HG03439 (cell line): ENCODE data around the gene CCNJ.
A peak's percentile ranks its signal among the peaks of the same experiment; 100 is the strongest.
"Not testable (repeated sequence)": the region's sequence is repeated elsewhere in the genome, so short reads cannot be mapped to it uniquely, and the experiment has no call there.

Experiments used
- ATAC-seq: cut with Tn5 transposase; IDR thresholded peaks from one replicate; pipeline ENCODE4 v1.9.1; 2021; ENCODE audit warnings: mild to moderate bottlenecking, moderate library complexity; ENCODE audit not compliant: unreplicated experiment

CCNJ gene, protein sequence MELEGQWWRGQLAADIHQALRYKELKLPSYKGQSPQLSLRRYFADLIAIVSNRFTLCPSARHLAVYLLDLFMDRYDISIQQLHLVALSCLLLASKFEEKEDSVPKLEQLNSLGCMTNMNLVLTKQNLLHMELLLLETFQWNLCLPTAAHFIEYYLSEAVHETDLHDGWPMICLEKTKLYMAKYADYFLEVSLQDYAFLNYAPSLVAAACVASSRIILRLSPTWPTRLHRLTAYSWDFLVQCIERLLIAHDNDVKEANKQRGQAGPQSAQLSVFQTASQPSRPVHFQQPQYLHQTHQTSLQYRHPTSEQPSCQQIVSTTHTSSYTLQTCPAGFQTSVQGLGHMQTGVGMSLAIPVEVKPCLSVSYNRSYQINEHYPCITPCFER

DNA sequence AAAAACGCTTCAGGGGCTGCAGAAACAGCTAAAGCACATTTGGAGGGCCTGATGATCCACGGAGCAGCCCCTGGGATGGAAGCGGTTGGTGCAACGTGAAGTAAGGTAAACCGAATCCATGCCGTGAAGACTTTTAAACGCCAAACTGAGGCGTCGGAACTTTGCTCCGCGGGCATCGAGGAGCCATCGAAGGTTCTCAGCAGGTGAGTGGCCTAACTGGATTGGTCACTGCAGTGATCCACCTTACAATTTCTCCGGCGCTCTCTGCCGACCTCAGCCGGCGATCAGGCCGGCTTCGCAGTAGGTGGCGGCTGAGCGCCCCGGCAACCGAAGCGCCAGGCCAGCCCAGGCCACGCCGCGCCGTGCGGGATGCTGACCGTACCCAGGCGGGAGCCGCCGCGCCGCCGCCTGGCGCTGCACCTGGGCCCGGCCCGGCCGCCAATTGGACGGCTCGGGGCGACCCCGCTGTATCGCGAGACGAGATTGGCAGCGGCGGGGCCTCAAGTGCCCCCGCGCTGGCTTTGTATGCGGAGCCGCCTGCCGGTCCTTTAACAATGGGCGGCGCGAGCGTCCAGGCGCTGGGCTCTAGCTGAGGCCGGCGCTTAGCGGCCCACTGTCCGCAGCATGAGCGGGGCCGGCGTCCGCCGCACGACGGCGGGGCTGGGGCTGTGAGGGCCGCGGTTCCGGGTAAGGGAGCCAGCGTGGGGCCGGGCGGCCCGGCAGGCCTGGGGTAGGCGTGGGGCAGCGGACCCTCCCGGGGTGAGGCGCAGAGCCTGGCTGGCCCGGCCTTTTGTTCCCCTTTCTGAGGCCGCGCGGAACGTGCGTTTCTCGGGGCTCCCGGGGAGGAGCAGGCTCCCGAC lies at the start of gene CCNJ:
TSS of gene CCNJ (plus strand) at position 551 of the 860 bp plus-strand sequence. CDS start 811 bp downstream, outside the sequence.
- peak; percentile 86 for ATAC-seq

DNA sequence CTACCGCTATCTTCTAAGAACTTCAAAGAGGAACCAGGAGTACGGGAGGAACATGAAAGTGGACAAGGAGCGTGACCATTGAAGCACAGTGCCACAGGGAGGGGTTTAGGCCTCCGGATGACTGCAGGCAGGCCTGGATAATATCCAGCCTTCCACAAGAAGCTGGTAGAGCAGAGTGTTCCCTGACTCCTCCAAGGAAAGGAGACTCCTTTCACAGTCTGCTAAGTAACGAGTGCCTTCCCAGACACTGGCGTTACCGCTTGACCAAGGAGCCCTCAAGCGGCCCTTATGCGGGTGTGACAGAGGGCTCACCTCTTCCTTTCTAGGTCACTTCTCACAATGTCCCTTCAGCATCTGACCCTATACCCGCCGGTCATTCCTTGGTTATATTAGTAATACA lies 49.0 kb upstream of the CCNJ start:
- not testable (repeated sequence) for ATAC-seq

- ATAC-seq, result no peak
Measured at GRCh38 chr10:95998255-95998784, 45.1 kb upstream of the CCNJ start.

DNA sequence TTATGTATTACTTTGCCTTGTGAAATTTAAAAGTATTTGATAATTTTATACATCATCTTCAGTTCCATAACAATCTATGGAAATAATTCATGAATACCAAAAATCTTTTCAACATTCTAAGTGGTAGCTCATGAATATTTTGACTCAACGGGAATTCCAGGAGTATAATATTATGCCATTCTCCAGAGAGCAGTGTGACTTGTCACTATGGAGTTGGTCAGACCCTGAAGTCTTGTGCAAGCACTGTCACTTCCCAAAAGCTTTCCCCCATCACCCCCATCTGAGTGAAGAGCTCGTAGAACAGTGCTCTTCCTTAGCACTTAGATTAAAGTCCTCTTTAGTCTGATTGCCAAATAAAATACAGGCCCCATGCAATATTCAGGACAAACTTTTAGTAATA lies 29.4 kb upstream of the CCNJ start:
- no peak for ATAC-seq

DNA sequence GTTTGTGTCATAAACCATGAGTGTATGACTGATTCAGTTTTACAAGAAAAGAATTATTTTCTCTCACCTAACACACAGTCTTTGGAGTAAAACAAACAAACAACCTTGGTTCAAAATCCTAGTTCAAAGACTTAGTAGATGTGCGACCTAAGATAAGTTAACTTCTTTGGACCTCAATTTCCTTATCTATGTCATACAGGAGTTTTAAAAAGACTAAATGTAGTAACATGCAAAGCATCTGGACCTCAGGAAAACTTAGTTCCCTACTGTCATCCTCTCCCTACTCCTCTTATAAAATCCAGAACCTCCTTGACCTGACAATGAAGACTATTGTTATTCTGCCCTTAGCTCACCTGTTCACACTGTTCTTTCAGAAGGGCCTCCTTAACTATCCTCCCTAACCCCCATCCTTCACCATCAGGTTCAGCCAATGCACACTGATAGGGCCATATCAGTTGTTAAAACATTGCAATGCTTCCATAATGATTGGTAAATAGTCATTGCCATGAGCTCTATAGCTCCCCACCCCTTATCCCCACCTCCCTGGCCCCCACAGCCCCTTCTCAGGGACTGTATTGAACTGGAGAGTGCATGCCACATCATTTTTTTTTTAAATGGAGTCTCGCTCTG lies 28.8 kb upstream of the CCNJ start:
- no peak for ATAC-seq

GRCh38 chr10:96017191-96017687 lies 26.1 kb upstream of the CCNJ start:
- ATAC-seq, result no peak

DNA sequence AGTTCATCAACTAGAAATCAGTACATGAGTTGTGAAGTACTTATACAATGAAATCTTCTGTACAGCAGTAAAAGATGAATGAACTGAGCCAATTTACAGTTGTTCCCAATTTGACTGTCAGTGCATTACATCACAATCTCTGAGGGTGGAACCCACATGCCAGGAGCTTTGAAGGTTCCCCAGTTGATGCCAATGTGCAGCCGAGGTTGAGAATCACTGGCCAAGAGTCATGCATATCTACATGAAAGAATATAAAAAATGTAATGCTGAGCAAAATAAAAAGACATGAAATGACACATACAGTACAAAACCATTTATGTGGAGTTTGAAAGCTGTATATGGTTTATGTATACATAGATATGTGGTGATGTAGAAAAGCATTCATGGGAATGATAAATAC lies 22.1 kb upstream of the CCNJ start:
- no peak for ATAC-seq

DNA sequence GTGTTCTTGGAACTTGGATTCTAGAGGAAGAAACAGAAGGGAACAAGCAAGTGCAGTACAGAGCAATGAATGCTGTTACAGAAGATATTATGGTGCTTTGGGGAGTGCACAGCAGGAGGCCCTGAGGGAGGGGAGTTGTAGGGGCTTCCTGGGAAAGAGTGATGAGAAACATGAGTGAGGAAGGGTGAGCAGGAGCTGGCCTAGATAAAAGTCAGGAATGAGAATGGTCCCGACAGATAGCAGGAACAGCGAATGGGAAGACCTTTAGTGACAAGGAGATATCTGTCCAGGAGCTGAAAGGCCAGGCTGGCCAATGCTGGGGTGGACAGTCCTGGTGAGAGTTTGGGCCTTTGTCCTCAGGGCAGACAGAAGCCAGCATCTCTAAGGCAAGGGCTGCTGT lies 20.6 kb upstream of the CCNJ start:
- no peak for ATAC-seq

GRCh38 chr10:96023168-96023567 lies 20.2 kb upstream of the CCNJ start:
- ATAC-seq, result no peak

DNA sequence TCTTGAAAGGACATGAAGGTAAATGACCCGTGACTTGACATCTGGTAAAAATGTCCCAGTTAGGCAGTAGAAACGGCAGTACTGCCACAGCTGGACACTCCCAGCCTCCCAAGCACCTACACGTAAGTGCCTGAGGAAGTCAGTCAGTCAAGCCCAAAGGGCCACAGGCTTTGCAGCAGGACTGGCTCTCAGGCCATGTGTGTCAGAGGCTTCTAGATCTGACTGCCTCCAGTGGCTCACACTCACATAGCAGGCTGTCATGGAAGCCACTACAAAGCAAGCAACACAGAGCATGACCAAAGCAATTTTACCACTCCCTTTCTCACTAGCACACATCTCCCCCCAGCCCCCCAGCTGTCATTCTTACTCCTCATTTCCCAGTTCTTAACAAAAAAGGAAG lies 17.8 kb upstream of the CCNJ start:
- no peak for ATAC-seq

DNA sequence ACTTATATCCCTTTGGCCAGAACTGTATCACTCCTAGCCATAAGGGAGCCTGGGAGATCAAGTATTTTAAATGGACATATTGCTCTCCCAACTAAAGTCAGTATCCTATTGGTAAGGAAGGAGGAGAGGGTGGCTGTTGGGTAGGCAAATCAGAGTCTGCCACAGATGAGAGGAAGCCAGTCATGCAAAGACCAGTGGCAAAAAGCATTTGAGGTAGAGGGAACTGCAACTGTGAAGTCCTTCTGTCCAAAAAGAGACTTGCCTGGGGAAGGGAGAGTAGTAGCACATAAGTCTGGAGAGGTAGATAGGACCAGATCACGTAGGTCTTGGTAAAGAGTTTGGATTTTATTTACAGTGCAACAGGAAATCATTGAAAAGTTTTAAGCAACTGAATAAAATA lies 8.8 kb upstream of the CCNJ start:
- ATAC-seq, result no peak

DNA sequence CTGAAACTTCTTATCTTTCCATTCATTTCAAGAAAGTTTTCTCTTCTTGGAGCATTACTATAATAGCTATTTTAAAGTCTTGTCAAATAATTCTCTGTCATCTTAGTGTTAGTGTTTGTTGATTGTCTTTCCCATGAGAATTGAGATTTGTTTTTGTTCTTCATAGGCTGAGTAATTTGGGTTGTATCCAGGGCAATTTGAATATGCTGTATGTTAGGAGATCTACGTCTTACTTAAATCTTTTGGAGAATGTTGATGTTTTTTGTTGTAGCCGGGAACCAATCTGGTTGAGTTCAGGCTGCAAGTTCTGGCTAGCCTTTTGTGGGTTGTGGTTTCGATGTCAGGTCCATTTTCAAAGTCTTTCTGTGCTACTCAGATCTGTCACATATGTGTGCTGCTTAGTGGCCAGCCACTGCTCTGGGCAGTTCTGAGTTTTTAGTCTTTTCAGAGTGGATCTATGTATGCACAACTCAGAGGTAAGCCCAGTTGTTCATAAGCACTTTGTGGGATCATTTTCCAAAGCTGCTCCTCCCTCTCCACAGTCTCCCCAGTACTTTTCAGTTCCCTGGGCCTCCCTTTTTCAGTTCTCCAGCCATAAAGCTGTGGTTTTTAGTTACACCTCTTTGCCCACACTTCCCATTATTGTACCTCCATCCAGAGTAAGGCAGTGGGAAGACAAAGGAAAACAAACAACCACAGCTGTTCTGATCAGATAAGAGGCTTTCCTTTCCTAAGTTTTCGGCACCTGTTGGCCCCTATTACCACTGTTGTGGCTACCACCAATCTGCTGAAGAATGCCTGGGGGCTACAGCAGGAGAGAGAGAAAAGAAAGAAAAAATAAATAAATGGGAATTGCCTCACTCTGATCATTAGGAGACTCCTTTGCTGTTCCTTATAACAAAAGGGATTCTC lies 4.7 kb upstream of the CCNJ start:
- no peak for ATAC-seq

- ATAC-seq, result no peak
Measured at GRCh38 chr10:96041146-96041545, 2.2 kb upstream of the CCNJ start.

DNA sequence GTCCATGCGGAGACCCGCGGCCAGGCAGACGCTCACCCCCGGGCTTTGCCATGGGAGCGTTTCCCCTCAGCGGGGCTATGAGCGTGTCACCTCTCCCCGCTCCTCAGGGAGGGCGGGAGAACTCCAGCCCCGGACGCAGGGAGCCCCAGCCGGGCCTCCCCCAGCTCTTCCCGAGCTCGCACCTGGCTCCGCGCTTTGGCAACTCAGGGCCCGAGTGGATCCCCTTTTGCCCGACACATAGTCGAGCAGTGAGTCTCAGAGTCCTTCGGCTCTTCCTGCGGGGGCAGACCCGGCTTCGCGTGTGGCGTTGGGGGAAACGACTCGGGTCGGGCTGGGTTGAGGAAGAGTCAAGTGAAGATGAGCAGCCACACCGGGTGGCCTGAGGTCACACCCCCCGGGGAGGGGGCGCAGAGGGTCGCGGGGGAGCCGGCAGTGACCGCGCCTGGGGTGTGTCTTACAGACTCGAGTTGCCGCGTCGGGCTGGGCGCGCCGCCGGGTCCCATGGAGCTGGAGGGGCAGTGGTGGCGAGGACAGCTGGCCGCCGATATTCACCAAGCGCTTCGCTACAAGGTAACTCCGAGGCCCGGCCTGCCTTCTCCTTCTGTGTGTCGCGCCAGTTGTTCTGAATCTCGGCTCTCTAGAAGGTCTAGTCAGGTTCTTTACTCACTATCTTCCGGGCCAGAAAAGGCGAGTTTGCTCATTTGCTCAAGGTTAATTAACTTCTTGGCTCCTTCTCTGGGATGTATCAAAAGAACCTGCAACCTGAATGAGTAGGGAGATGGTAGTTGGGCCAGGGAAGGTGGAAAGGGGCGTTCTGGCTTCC lies 721 bp downstream of the CCNJ start:
- ATAC-seq, result peak; percentile 41

- no peak for ATAC-seq
Measured at GRCh38 chr10:96044736-96045135, 1.4 kb downstream of the CCNJ start.

DNA sequence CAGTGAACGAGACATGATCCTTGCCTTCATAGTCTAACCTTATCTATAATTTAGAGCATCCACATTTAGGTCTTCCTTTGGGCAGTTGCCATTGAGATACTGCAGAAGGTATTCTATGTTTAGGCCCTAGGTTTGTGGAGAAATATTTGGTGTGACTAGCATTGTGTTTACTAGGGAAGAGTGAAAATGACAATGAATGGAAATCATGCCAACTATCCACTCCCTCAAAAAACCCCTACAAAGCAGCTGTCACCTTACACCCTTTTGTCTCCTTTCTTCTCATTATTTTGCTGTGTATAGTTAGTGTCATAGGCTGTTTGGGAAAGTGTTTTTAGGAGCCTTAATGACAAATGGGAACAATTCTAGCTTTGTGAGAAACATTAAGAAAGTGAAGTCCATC lies 3.2 kb downstream of the CCNJ start:
- no peak for ATAC-seq

DNA sequence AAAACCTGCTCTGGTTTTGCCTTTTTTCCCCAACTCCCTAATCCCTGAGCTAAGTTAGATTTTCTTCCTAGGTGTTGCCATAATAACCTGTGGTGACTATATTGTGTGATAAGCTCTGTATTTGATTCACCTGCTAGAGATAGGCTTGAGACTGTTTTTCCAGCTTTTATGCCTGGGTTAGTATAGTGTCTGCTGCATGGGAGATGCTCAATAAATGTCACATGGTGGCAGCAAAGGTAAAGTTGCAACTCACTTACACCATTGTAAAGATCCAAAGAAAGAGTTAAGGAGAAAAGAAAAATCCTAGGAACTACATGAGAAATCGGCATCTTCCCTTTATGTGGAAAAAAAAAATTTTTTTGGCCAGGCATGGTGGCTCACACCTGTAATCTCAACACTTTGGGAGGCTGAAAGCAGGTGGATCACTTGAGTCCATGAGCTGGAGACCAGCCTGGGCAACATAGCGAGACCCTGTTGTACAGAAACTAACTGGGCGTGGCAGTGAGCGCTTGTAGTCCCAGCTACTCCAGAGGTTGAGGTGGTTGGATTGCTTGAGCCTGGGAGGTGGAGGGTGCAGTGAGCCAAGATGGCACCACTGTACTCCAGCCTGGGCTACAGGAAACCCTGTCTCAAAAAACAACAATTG lies 3.7 kb downstream of the CCNJ start:
- no peak for ATAC-seq

- not testable (repeated sequence) for ATAC-seq
Measured at GRCh38 chr10:96047925-96048324, 4.5 kb downstream of the CCNJ start.

DNA sequence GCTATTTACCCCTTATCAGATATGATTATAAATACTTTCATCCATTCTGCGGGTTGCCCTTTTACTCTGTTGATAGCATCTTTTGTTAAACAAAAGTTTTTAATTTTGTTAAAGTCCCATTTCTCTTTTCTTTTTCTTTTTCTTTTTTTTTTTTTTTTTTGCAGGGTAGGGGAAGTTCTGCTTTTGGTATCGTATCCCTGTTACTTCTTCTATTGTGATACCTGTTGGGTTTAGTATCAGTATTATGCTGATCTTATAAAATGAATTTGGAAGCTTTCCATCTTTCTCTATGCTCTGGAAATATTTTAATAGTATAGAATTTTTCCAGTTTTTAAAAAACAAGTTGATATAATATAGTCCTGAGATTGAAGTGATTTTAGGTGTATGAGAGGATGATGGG lies 6.0 kb downstream of the CCNJ start:
- ATAC-seq, result no peak
